GM21515 (cell line): Measurements from ENCODE around the gene BEAN1.

Experiments used
- ATAC-seq: cut with Tn5 transposase; IDR thresholded peaks from one replicate; pipeline ENCODE4 v1.9.1; 2021; ENCODE audit not compliant: unreplicated experiment

BEAN1 gene

DNA sequence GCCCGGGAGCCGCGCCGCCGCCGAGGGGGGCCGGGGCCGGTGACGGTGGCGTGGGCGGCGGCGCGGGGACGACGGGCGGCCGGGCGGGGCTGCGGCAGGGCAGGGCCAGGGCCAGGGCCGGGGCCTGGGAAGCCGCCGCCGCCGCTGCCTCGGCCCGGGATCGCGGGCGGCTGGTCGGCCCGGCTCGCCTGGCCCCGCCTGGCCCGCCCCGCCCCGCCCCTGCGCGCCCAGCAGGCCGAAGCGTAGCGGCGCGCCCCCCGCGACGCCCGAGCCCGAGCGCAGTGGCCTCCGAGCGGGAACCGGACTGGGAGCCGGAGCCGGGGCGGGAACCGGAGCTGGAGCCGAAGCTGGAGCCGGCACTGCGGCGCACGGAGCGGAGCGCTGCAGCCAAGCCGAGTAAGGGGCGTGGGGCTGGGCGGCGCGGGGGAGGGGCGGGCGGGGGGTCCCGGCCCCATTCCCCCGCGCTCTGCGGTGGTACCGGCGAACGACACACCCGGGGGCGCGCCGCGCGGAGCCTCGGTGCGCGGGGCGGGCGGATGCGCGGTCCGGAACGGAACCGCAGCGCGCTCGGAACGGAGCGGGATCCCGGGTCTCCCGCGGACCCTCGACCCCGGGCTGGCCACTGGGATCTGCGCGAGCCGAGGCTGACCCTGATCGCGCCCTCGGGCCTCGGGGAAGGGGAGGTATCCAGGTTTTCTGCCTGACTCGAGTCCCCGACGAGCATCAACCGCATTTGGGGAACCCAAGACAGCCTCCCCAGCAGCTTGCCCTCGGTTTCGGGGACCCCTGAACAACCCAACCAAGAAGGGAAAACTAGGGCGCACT lies at the start of gene BEAN1:
Gene BEAN1, plus strand, starts transcription at position 260 of the 825 bp plus-strand sequence. CDS start 10,382 bp downstream, outside the sequence.
- ATAC-seq, result no peak

- no peak for ATAC-seq
These were observed 49.8 kb upstream of the BEAN1 start for GRCh38 chr16:66377324-66377723.

- ATAC-seq, result no peak
These were observed 48.1 kb upstream of the BEAN1 start for GRCh38 chr16:66378741-66379570.

DNA sequence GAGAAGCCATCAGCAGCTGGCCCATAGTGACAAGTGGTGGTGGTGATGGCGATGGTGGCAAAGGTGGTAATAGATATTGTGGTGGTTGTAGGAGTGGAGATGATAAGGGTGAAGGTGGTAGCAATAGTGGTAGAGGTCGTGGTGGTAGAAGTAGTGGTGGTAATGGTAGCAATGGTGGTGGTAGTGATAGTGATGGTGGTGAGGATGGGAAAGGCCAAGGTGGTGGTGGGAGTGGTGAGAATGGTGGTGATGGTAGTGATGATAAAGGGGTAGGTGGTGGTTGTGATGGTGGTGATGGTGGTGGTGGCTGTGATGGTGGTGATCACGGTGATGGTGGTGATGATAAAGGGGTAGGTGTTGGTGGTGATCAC lies 47.5 kb upstream of the BEAN1 start:
- no peak for ATAC-seq

DNA sequence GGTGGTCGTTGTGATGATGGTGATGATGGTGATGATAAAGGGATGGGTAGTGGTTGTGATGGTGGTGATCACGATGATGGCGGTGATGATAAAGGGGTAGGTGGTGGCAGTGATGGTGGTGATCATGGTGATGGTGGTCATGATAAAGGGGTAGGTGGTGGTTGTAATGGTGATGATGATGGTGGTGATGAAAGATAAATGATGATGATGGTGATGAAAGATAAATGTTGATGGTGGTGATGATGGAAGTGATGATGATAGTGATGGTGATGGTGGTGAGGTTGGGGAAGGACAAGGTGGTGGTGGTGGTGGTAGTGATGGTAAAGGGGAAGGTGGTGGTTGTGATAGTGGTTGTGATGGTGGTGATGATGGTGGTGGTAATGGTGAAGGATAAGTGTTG lies 46.7 kb upstream of the BEAN1 start:
- ATAC-seq, result no peak

DNA sequence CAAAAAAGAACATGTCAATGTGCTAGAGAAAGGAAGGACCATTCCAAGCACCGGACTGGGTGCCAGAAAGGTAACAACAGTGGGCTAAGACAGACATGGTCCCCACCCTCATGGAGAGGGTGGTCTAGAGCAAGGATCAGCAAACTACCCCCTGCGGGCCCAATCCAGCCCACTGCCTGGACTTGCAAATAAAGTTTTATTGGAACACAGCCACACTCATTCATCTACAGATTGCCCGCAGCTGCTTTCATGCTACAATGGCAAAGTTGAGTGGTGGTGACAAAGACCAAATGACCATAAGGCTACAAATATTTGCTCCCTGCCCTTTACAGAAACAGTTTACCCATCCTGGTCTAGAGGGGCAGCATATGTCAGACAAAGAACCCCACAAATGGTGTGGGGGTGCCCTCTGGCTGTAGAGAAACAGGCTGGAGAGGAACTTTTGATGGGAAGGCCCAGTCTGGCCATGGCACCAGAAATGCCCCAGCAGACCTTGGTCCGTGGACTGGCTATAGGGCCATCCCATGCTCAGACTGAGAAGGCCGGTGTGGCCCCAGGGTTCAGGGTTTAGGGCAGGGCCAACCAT lies 45.4 kb upstream of the BEAN1 start:
- ATAC-seq, result no peak

GRCh38 chr16:66382171-66382965 lies 44.7 kb upstream of the BEAN1 start:
- no peak for ATAC-seq

DNA sequence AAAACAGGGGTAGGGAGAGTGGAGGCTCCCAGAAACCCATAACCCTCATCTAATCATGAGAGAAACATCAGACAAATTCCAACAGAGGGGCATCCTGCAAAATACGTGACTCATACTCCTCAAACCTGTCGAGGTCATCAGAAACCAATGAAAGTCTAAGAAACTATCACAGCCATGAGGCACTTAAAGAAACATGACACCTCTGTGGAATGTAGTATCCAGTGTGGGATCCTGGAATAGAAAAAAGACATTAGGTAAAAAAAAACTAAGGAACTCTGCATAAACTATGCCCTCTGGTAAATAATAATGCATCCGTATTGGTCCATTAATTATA lies 44.2 kb upstream of the BEAN1 start:
- no peak for ATAC-seq

GRCh38 chr16:66383551-66383950 lies 43.5 kb upstream of the BEAN1 start:
- no peak for ATAC-seq

- no peak for ATAC-seq
These were observed 41.7 kb upstream of the BEAN1 start for GRCh38 chr16:66385415-66385814.

GRCh38 chr16:66386629-66387622 lies 40.2 kb upstream of the BEAN1 start:
- ATAC-seq, result no peak

DNA sequence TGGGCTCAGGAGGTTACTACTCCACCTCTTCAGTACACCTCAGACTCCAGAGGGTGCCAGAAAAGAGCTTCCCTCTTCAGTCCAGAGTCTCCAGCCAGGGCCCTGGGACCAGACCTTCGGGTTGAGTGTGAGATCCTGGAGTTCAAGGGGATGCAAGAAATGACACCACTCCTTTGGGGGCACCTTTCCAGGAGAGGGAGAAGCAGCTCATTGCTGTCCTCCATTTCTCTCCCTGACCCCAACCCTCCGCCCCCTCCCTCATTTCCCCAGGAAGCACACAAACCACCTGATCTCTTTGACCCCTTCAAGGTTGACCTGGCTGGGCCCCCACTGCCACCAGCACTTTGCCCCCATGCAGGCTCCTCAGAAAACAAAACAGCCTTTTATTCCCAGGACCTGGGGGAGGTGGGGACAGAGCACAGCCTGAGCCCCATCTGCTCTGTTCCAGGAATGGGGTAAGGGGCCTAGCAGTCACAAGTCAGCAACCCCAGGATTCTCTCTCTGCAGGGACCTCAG lies 39.2 kb upstream of the BEAN1 start:
- ATAC-seq, result no peak

DNA sequence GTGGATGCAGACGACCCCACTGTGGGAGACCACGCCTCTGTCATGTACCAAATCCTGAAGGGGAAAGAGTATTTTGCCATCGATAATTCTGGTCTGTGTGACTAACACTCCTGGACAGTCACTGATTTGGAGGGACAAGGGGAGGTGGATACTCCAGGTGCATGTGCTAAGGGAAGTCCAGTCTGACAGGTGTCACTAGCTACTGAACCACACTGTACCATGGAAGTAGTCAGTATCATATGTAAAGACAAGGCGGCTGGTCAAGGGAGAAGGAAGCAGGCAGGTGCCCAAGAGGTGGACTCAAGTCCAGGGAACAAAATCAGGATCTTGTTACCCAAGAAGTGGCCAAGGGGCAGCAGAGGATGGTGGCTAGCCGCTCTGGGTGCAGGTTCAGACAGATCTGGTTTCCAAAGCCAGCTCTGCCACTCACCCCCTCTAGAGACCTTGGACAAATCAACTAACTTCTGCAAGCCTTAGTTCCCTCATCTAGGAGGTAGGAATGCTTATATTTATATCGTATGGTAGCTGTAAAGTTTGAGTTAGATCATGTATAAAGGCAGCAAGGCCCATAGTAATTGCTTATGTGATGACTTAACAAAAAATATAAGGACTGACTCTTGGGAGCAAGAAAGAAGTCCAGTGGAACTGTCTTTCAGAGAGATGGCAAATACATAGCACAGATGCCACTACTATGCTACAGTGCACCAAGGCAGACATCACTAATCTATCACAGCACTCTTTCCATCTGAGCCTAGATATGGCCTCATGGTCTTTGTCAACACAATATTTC lies 38.5 kb upstream of the BEAN1 start:
- no peak for ATAC-seq

GRCh38 chr16:66389256-66390176 lies 37.6 kb upstream of the BEAN1 start:
- no peak for ATAC-seq

DNA sequence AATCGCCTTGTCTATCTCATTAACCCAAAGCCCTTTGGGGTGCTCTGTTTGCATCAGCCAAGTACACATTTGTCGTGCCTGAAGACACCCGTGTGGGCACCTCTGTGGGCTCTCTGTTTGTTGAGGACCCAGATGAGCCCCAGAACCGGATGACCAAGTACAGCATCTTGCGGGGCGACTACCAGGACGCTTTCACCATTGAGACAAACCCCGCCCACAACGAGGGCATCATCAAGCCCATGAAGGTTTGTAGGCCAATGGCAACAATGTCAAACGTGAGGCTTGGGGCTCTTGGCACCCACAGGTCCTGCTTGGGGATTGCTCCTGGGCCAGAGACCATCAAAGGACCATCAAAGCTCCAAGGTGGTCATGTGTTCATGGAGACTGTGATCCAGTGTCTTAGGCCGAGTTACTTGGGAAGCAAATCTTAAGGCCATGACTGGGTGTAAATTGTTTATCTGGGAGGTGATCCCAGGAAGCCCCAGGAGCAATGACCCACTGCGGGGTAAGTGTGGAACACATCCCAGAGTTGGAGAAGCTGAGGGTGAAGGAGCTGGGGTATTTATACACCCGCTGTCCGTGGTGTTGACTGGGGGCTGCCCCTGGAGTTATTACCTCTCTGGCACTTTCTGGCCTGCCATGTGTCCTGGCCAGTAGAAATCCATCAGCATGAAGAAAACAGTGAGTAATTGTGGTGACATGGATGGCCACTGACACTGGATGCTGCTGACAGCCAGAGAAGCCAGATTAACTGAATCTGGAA lies 36.6 kb upstream of the BEAN1 start:
- no peak for ATAC-seq

DNA sequence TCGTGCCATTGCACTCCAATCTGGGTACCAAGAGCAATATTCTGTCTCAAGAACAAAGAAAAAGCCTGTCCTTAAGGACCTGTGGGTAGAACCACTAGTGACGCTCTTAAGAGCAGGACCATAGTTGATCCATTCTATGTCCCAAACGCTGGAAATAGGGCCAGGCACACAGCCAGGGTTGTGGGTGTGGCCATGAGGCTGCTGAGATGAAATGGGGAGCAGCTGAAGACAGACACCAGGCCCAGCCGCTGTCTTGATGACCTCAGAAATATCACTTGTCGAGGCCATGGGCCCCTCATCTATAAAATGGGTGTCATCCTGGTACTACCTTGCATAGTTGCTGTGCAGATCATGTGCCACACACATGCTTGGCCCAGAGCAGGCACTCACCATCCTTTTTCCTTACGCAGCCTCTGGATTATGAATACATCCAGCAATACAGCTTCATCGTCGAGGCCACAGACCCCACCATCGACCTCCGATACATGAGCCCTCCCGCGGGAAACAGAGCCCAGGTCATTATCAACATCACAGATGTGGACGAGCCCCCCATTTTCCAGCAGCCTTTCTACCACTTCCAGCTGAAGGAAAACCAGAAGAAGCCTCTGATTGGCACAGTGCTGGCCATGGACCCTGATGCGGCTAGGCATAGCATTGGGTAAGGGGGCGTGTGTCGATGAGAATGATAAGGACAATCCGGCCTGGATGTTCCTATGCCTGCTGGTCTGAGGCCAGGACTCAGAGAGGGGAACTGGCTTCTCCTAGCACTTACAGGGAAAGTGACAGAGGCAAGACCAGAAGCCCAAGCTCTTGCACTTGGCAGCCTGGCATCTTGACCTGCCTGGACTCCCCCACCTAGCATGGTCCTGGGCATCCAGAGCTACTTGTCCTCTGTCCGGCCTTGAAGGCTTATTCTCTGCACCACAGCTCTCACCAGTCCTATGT lies 35.1 kb upstream of the BEAN1 start:
- no peak for ATAC-seq
